Liver (tissue), 9 donors: Measurements from ENCODE around the gene PNPLA1. TPM values are rescaled to one million over a fixed set of nuclear protein-coding genes. Genes with fewer than 3 reads are reported as not detected.

Experiments
- DNase-seq: peaks from one replicate; pipeline ENCODE4 v3.0.0-alpha.2; 2017; ENCODE audit warnings: low spot score
- H3K27ac ChIP-seq, 2 donors: one replicate each; pipeline ENCODE4 v1.7.0; 2013; ENCODE audit warnings: inconsistent platforms in 2 of 2, low read length in 2 of 2, control low read depth in 1 of 2, low read depth in 1 of 2, mild to moderate bottlenecking in 1 of 2
- H3K27me3 ChIP-seq, 4 donors: one replicate each; pipeline versions ENCODE4 v1.6.1 to v1.7.0; 2013; ENCODE audit warnings: low read length in 3 of 4, inconsistent platforms in 1 of 4, mild to moderate bottlenecking in 1 of 4, moderate library complexity in 1 of 4; ENCODE audit not compliant: control insufficient read depth in 4 of 4, insufficient read depth in 4 of 4
- H3K36me3 ChIP-seq, 4 donors: one replicate each; pipeline versions ENCODE4 v1.6.1 to v1.7.0; 2013; ENCODE audit warnings: low read length in 3 of 4, mild to moderate bottlenecking in 3 of 4, low read depth in 1 of 4, moderate library complexity in 1 of 4; ENCODE audit not compliant: control insufficient read depth in 4 of 4, insufficient read depth in 3 of 4
- H3K4me1 ChIP-seq, 4 donors: one replicate each; pipeline versions ENCODE4 v1.6.1 to v1.7.0; 2013; ENCODE audit warnings: low read length in 3 of 4, mild to moderate bottlenecking in 3 of 4, moderate library complexity in 1 of 4; ENCODE audit not compliant: control insufficient read depth in 4 of 4, insufficient read depth in 4 of 4
- H3K4me3 ChIP-seq, 3 donors: one replicate each; pipeline versions ENCODE4 v1.6.1 to v1.7.0; 2013; ENCODE audit warnings: low read length in 3 of 3, control low read depth in 1 of 3, low read depth in 1 of 3, mild to moderate bottlenecking in 1 of 3
- H3K9ac ChIP-seq, 2 donors: one replicate each; pipeline ENCODE4 v1.7.0; 2013; ENCODE audit warnings: low read length in 2 of 2, mild to moderate bottlenecking in 2 of 2, moderate library complexity in 2 of 2, control low read depth in 1 of 2, low read depth in 1 of 2
- H3K9me3 ChIP-seq, 4 donors: one replicate each; pipeline versions ENCODE4 v1.6.1 to v1.7.0; 2013; ENCODE audit warnings: low read length in 3 of 4; ENCODE audit not compliant: control insufficient read depth in 4 of 4
- FOXA1 ChIP-seq: IDR thresholded peaks from 2 replicates; pipeline ENCODE4 v1.6.1; 2016; ENCODE audit warnings: antibody characterized with exemption
- GABPA ChIP-seq, 2 donors: IDR thresholded peaks in 1 of 2; conservative IDR thresholded peaks in 1 of 2; 2 replicates each; pipeline ENCODE4 v1.6.1; 2016; ENCODE audit warnings: antibody characterized with exemption in 2 of 2, mild to moderate bottlenecking in 1 of 2, moderate library complexity in 1 of 2
- HNF4A ChIP-seq, 2 donors: conservative IDR thresholded peaks; 2 replicates each; pipeline ENCODE4 v1.6.1; 2016; ENCODE audit warnings: antibody characterized with exemption in 2 of 2, mild to moderate bottlenecking in 2 of 2
- HNF4G ChIP-seq: IDR thresholded peaks from 2 replicates; pipeline ENCODE4 v1.6.1; 2016; ENCODE audit warnings: antibody characterized with exemption
- RAD21 ChIP-seq, 2 donors: IDR thresholded peaks; 2 replicates each; pipeline ENCODE4 v1.6.1; 2016; ENCODE audit warnings: antibody characterized with exemption in 2 of 2, mild to moderate bottlenecking in 2 of 2
- RXRA ChIP-seq, 2 donors: IDR thresholded peaks; 2 replicates each; pipeline ENCODE4 v1.6.1; 2017 to 2018; ENCODE audit warnings: antibody characterized with exemption in 2 of 2, mild to moderate bottlenecking in 1 of 2
- SP1 ChIP-seq: IDR thresholded peaks from 2 replicates; pipeline ENCODE4 v1.6.1; 2018; ENCODE audit warnings: antibody characterized with exemption, mild to moderate bottlenecking
- TAF1 ChIP-seq: conservative IDR thresholded peaks from 2 replicates; pipeline ENCODE4 v1.6.1; 2016; ENCODE audit warnings: antibody characterized with exemption, mild to moderate bottlenecking
- YY1 ChIP-seq: IDR thresholded peaks from 2 replicates; pipeline ENCODE4 v1.6.1; 2016; ENCODE audit warnings: antibody characterized with exemption, mild to moderate bottlenecking
- WGBS: extraction: QIAGEN DNeasy Blood & Tissue Kit; methylation state at CpG from one replicate; pipeline ENCODE4 v1.1.7; 2013; 5-methylcytosine and 5-hydroxymethylcytosine counted together
- polyA plus RNA-seq, 2 donors: library from polyadenylated mRNA; stranded (reverse) in 1 of 2; unstranded in 1 of 2; fragments of 200-250 nt in 1 of 2; fragments of >200 nt in 1 of 2; fragmentation: Nextera tagmentation in 1 of 2; extraction: Ambion mirVana in 1 of 2; gene quantifications; one replicate each; pipeline versions ENCODE4 v1.2.1 to v1.2.3, GENCODE V29; 2013 to 2015
- total RNA-seq, 2 donors: library from RNA; depleted of rRNA; stranded (reverse); fragments of >200 nt; gene quantifications; one replicate each; pipeline ENCODE4 v1.2.3, GENCODE V29; 2014
- TF ChIP-seq, protein P1 (sequence below): fragments of 150-350 bp; IDR thresholded peaks from 2 replicates; pipeline ENCODE4 v1.5.1; 2017; ENCODE audit warnings: improper control_type of control experiment, low read depth, low read length; ENCODE audit not compliant: missing input control
- TF ChIP-seq, protein P2 (sequence below): IDR thresholded peaks from 2 replicates; pipeline ENCODE4 v1.6.1; 2016; ENCODE audit warnings: antibody characterized with exemption, mild to moderate bottlenecking
- donor health status: healthy.
- donor health status: healthy.
- donor health status: healthy.
- donor health status: healthy.
- donor health status: healthy.

PNPLA1 gene
- total and polyA plus RNA-seq, 4 donors = 0.07 to 0.14 (median 0.08) TPM; not detected in 1

DNA sequence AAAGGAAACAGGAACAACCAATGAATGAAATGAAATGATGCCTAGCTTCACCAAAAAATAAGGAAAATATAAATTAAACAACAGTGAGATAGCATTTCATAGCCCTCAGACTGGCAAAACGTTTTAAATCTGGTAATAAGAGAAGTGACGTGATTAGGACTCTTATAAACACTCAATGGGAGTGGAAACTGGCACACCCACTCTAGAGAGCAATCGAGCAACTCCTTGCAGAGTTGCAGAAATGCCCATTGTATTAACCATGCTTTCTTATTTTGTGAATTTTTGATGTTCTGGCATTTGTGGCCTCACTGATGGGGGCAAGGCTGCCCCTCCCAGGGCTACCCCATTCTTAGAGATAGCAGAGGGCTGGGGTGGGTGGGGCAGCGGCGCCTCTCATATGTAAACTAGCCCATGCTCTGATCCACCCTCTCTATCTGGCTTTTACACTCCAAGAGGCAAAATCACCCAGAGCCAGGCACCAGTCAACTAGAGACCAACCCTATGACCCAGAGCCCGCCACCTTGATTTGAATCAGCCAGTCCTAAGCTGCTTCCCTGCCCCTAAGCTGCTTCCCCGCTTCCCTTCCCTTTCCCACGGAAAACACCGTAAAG, 6.4 kb upstream of the PNPLA1 start:
- H3K36me3 ChIP-seq = no peaks in the 10 kb centered on the region
- no peak overlapping the region for H3K9ac ChIP-seq
- no peak overlapping the region for H3K4me3 ChIP-seq
- DNase-seq = peak; percentile 74
- H3K9me3 ChIP-seq = peaks cover 3 to 9% (median 6%) of the 10 kb centered on the region in 4 donors
- peaks cover 0 to 6% (median 0%) of the 10 kb centered on the region in 4 donors for H3K27me3 ChIP-seq
- H3K27ac ChIP-seq = no peak overlapping the region
- WGBS = 79% methylated on average over 9 of the region's 9 CpGs
- no peaks in the 10 kb centered on the region for H3K4me1 ChIP-seq
- TF ChIP-seq FOXA1 (no peak), YY1 (no peak), TAF1 (no peak), HNF4A (conservative IDR thresholded peaks at IDR 0.05) (no peak)
- TF ChIP-seq, protein P1, sequence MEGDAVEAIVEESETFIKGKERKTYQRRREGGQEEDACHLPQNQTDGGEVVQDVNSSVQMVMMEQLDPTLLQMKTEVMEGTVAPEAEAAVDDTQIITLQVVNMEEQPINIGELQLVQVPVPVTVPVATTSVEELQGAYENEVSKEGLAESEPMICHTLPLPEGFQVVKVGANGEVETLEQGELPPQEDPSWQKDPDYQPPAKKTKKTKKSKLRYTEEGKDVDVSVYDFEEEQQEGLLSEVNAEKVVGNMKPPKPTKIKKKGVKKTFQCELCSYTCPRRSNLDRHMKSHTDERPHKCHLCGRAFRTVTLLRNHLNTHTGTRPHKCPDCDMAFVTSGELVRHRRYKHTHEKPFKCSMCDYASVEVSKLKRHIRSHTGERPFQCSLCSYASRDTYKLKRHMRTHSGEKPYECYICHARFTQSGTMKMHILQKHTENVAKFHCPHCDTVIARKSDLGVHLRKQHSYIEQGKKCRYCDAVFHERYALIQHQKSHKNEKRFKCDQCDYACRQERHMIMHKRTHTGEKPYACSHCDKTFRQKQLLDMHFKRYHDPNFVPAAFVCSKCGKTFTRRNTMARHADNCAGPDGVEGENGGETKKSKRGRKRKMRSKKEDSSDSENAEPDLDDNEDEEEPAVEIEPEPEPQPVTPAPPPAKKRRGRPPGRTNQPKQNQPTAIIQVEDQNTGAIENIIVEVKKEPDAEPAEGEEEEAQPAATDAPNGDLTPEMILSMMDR = no peak
- TF ChIP-seq, protein P2, sequence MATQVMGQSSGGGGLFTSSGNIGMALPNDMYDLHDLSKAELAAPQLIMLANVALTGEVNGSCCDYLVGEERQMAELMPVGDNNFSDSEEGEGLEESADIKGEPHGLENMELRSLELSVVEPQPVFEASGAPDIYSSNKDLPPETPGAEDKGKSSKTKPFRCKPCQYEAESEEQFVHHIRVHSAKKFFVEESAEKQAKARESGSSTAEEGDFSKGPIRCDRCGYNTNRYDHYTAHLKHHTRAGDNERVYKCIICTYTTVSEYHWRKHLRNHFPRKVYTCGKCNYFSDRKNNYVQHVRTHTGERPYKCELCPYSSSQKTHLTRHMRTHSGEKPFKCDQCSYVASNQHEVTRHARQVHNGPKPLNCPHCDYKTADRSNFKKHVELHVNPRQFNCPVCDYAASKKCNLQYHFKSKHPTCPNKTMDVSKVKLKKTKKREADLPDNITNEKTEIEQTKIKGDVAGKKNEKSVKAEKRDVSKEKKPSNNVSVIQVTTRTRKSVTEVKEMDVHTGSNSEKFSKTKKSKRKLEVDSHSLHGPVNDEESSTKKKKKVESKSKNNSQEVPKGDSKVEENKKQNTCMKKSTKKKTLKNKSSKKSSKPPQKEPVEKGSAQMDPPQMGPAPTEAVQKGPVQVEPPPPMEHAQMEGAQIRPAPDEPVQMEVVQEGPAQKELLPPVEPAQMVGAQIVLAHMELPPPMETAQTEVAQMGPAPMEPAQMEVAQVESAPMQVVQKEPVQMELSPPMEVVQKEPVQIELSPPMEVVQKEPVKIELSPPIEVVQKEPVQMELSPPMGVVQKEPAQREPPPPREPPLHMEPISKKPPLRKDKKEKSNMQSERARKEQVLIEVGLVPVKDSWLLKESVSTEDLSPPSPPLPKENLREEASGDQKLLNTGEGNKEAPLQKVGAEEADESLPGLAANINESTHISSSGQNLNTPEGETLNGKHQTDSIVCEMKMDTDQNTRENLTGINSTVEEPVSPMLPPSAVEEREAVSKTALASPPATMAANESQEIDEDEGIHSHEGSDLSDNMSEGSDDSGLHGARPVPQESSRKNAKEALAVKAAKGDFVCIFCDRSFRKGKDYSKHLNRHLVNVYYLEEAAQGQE = no peak

DNA sequence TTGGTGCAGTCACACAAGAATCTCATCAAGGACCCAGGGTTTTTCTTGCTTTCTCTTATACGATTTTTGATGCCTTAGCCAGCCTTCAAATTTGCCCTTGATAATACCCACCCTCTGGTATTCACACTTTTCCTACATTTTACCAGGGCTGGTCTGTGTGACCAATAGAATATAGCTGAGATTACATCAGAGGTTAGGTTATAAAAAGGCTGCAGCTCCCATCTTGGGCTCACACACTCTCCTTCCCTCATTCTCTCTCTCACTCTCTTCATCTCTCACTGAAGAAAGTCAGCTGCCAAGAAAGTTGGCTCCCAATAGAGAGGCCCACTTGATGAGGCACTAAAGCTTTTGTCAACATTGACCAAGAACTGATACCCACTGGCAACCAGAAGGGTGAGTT, 4.1 kb upstream of the PNPLA1 start:
- TF ChIP-seq SP1 (no peak), HNF4G (no peak), YY1 (no peak), HNF4A (conservative IDR thresholded peaks at IDR 0.05) (no peak), RAD21 (IDR thresholded peaks at IDR 0.05) (no peak), GABPA (IDR thresholded peaks at IDR 0.05 in 1 of 2, conservative IDR thresholded peaks at IDR 0.05 in 1 of 2) (no peak), RXRA (IDR thresholded peaks at IDR 0.05) (no peak), TAF1 (no peak)
- TF ChIP-seq, protein P2 = no peak
- H3K9me3 ChIP-seq = peaks cover 3 to 9% (median 6%) of the 10 kb centered on the region in 4 donors
- peaks cover 0 to 2% (median 0%) of the 10 kb centered on the region in 4 donors for H3K4me1 ChIP-seq
- H3K9ac ChIP-seq = no peak overlapping the region
- H3K27me3 ChIP-seq = peaks cover 0 to 3% (median 0%) of the 10 kb centered on the region in 4 donors
- DNase-seq = no peak
- no peak overlapping the region for H3K27ac ChIP-seq
- peak overlapping the region in 1 of 3 donors; percentile 15 for H3K4me3 ChIP-seq
- 77% methylated on average over 1 of the region's 1 CpG for WGBS
- no peaks in the 10 kb centered on the region for H3K36me3 ChIP-seq
